GM11168 (cell line): ENCODE data around the gene FBH1.
"Not testable (repeated sequence)": the region's sequence is repeated elsewhere in the genome, so short reads cannot be mapped to it uniquely, and the experiment has no call there.

Source experiments
- in situ Hi-C: fragments of 300-500 bp; cut with MboI; formaldehyde crosslinking; loops from one replicate; pipeline ENCODE4 v1.12.0; 2022; ENCODE audit warnings: low sequenced_read_pairs; ENCODE audit not compliant: unreplicated experiment

FBH1 gene

DNA sequence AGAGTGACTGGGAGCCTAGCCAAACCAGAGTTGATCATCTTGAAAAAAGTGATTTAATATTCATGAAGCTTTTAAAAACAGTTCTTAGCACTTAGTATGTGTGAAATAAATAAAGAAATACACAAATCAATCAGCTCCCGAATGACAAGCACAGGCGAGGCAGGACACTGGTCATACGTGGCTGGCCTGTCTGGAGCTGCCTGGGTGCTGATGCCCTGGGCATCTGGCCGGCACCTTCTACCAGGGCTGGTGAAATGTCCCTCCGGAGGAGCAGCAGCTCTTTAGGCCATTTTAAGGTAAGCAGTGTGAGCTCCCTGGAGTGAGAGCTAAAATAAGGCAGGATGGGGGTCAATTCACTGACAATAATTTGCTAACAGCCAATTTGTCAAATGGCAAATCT lies 63.6 kb downstream of the FBH1 start:
- in situ Hi-C loops: no loop called here

GRCh38 chr10:5956146-5956936 lies 66.3 kb downstream of the FBH1 start:
- in situ Hi-C loops: no loop called here

DNA sequence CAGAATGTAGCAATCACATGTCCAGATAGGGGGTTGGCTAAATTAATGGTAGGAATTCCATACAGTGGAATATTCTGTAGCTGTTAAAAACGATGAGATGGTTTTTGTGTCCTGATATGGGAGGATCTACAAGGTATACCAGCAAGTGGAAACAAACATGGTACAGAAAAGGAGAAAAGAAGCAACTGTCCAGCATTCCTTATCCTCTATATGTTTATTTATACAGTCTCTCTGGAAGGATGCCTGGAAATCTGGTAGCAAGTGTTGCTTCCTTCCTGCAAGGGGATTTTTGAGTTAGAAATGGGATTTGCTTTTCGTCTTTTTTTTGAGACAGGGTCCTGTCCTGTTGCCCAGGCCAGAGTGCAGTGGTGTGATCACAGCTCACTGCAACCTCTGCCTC lies 68.0 kb downstream of the FBH1 start:
- in situ Hi-C loops: no loop called here

DNA sequence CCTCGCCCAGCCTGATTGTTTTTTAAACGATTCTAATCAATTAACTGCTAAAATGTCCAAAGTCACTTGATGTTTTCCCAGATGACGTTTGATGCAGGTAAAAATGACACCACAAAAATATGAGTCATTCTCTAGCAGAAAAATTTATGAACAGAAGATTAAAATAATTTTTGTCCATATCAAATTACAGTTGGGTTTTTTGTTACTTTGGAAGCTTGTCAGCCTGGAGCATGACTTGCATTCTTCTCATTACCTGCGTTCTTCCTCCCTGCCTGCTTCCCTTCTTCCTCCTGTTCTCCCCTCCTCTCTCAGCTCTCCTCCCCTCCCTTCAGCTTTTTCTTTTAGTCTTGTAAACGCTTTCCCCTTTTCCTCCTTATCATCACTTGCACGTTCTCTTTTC lies 68.6 kb downstream of the FBH1 start:
- in situ Hi-C loops: no loop called here

DNA sequence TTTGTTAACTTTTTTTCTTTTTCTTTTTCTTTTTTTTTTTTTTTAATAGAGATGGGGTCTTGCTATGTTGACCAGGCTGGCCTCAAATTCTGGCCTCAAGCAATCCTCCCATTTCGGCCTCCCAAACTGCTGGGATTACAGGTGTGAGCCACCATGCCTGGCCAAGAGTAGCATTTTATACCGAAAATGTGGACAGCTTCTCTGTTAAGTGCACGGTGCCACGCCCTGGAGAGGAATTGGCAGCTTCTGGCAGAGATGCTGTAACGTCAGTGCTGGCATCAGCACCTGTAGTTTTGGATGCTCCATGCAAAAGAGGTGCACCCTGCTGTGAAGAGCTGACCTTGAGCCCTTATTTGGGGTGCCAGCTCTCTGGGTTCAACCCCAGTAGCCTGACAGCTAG lies 69.1 kb downstream of the FBH1 start:
- in situ Hi-C loops: no loop called here

- in situ Hi-C loops: no loop called here
These were observed 69.6 kb downstream of the FBH1 start for GRCh38 chr10:5959581-5960069.

DNA sequence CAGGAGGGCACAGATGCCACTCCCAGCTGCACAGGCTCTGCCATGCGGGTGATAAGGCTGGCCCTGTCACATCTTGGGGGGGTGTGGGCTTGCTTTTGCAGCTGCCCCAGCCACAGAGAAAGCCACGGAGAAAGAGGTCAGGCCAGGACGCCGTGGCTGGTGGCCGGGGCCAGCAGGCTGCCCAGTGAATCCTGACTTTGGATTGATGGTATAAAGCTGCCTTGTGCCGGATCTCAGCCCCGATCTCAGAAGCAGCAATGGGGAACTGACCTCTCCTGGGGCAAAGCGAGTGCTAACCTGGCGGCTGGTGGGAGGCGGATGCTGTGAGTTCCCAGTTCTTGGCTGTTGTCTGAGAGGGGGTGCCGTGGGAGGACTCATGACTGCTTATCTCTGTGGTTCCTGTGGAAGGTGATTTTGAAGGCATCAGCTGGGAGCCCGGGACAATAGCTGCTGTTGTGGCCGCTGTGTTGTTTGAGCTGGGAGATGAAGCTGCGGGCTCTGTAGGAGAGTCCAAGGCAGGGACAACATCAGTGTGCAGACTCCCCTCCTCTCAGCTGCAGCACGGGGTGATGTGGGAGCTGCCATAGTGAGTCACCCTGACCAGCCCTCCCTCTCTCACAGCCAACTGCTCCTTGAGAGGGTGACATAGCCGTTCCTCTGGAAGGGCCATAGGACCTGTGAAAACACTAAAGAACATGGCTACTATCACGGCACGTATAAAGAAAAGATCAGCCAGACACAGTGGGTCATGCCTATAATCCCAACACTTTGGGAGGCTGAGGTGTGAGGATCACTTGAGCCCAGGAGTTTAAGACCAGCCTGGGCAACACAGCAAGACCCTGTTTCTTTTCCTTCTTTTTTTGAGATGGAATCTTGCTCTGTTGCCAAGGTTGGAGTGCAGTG lies 70.3 kb downstream of the FBH1 start:
- in situ Hi-C loops: no loop called here

DNA sequence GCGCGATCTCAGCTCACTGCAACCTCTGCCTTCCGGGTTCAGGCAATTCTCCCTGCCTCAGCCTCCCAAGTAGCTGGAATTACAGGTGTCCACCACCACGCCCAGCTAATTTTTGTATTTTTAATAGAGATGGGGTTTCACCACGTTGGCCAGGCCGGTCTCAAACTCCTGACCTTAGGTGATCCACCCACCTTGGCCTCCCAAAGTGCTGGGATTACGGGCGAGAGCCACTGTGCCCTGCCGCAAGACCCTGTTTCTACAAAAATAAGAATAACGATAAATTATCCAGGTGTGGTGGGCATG lies 70.9 kb downstream of the FBH1 start:
- in situ Hi-C loops: not testable (repeated sequence)

DNA sequence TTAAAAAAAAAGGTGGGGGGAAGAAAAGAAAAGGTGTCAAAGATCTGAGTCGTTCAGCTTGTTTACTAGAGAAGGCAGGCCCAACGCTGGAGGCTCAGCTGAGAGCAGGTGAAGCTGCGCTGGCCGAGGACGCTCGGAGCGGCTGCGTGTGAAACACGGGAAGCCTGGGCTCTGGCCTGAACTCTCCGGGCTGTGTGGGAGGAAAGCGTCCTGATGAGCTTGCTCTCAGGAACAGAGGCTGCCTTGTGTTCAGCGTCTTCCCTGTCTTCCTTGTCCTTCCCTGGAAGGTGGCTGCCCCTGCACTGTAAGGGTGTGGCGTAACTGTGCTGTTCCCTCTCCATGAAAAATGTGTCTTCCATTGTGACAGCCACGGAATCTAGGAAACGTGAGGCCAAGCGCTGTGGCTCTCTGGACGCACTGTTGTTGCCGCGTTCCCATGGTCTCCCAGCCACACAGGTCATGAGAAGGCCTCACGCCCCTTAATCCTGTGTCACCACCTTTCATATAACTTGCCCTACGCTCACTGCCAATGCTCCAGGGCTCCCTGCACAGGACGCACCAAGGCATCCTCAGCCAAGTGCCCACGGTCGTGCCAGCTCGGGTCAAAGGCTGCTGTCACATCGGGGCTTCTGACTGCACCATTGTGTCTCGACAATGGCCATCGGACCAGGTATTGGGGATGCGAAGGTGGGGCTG lies 71.5 kb downstream of the FBH1 start:
- in situ Hi-C loops: no loop called here

DNA sequence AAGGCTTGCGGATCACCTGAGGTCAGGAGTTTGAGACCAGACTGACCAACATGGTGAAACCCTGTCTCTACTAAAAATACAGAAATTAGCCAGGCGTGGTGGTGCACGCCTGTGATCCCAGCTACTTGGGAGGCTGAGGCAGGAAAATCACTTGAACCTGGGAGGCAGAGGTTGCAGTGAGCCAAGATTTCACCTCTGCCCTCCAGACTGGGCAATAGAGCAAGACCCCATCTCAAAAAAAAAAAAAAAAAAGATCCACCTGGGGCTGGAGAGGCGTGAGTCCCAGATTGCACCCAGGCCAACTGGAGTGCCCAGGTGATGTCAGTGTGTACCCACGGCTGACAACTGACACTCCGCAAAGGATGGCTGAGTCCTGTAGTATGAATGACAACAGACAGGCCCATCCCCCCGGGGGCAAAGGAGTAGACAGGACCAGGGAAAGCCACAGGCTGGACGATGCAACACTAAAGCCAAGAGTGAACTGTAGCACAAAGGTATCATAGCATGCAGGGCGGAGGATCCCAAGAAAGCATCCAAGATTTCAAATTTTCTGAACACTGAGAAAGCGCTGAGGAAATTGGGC lies 72.4 kb downstream of the FBH1 start:
- in situ Hi-C loops: not testable (repeated sequence)

DNA sequence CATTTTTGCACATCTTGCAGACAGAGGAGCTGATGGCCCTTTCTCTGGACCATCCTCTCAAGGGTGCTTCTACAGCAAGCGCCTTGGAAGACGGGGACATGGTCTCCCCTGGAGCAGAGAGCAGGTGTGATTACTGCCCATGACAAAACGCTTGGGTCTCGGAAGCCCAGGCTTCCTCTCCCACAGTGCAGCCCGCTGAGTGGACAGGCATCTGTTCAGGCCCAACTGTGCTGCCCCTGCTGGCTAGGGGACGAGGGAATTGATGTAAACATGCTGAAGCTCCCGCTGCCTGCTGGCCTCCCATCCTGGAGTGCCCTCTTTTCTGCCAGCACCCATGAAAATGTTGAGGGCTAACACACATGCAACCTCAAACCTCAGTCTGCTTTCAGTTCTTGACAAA lies 73.0 kb downstream of the FBH1 start:
- in situ Hi-C loops: no loop called here

DNA sequence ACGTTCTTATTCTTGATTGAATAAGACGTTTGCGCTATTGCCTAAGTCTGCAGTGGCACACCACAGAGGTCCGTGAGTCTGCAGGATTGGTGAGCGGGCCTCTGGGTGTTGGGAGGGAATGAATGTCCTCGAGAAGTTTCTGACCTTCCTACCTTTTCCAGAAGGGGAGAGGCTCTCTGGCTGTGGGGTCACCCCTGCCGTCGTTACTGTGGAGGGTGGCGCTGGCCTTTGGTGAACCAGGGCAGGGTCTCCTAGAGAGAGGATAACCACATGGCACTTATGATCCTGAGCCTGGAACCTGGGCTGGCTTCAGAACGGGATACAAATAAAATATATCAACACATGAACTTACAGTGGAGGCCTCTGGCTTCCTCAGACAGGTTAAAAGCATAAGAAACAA lies 73.5 kb downstream of the FBH1 start:
- in situ Hi-C loops: no loop called here

DNA sequence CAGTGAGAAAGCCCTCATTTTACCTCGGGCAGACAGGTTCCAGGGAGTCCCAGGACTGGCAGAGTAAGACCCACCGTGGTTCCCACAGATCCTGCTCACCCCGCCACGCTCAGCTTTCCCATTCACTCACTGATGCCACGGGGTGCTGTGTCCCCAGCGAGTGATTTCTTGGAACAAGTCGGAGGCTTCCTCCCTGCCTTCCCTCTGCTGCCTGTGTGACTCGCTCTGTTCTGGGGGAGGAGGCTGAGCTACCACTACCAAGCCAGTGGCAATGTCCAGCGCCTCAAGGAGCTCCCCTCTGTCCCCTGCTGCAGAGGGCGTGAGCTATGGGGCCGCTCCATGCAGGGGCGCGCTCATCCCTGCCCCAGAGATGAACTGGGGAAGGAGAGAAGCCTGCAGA lies 74.7 kb downstream of the FBH1 start:
- in situ Hi-C loops: no loop called here

GRCh38 chr10:5965266-5965665 lies 75.2 kb downstream of the FBH1 start:
- in situ Hi-C loops: no loop called here

GRCh38 chr10:5968037-5968680 lies 78.1 kb downstream of the FBH1 start:
- in situ Hi-C loops: no loop called here

- in situ Hi-C loops: no loop called here
These were observed 78.8 kb downstream of the FBH1 start for GRCh38 chr10:5968681-5969453.

GRCh38 chr10:5970066-5970465 lies 80.0 kb downstream of the FBH1 start:
- in situ Hi-C loops: no loop called here

GRCh38 chr10:5970527-5970926 lies 80.5 kb downstream of the FBH1 start:
- in situ Hi-C loops: no loop called here

- in situ Hi-C loops: no loop called here
These were observed 81.3 kb downstream of the FBH1 start for GRCh38 chr10:5971315-5971832.
